HepG2 (cell line): Measurements from ENCODE around the gene FAAP100.

ENCODE experiments used
- CBX5 ChIP-seq: sonication (generic); formaldehyde crosslinking; IDR thresholded peaks from 2 replicates; pipeline ENCODE4 v1.4.0; 2020; ENCODE audit warnings: missing genetic modification reagents, borderline replicate concordance
- EZH2 ChIP-seq: conservative IDR thresholded peaks from 2 replicates; pipeline ENCODE4 v1.6.1; 2012; ENCODE audit warnings: mild to moderate bottlenecking, low read depth, low read length, moderate library complexity
- FOXP1 ChIP-seq, 2 experiments: fragments of 450-650 bp in 1 of 2; IDR thresholded peaks; 2 replicates each; pipeline ENCODE4 v1.6.1; 2017 to 2018; ENCODE audit warnings: antibody characterized with exemption in 1 of 2
- TF ChIP-seq, protein P1 (sequence below): sonication (generic); formaldehyde crosslinking; IDR thresholded peaks from 2 replicates; pipeline ENCODE4 v1.8.1; 2023; ENCODE audit warnings: mild to moderate bottlenecking, missing genetic modification reagents

DNA sequence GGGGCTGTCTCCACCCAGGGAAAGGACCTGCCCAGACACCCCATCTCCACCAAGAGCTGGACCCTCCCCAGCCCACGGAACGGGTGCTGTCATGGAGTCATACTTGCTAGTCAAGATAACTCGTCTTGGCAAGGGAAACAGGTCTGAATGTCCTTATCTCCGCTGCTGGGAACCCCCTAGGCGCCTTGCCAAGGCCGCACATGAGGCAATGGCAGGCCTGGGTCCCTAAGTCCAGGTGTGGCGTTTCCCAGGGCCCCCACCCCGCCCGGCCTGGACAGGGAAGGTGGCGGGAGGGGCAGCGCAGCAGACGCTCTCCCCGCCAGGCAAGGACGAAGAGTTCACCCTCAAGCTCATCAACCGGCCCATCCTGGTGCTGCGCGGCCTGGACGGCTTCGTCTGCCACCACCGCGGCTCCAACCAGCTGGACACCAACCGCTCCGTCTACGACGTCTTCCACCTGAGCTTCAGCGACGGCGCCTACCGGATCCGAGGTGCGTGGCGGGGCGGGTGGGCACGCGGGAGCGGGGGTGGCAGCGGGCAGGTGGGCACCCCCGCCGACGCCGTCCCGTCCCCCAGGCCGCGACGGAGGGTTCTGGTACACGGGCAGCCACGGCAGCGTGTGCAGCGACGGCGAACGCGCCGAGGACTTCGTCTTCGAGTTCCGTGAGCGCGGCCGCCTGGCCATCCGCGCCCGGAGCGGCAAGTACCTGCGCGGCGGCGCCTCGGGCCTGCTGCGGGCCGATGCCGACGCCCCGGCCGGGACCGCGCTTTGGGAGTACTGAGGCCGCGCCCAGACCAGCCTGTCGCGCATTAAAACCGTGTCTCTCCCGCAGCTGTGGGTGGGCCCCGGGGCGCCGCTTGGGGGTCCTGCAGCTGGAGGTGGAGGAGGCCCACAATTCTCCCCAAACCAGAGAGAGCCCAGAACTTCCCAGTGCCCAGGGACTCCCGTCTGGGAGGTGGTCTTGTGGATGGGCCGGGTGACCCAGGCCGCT is 15.6 kb downstream of the FAAP100 start:
- TF ChIP-seq, protein P1, sequence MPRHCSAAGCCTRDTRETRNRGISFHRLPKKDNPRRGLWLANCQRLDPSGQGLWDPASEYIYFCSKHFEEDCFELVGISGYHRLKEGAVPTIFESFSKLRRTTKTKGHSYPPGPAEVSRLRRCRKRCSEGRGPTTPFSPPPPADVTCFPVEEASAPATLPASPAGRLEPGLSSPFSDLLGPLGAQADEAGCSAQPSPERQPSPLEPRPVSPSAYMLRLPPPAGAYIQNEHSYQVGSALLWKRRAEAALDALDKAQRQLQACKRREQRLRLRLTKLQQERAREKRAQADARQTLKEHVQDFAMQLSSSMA (CRISPR knock-in tag) = no peak
- TF ChIP-seq FOXP1 (IDR thresholded peaks at IDR 0.05) (no peak), FOXP1 (CRISPR knock-in tag; IDR thresholded peaks at IDR 0.05) (no peak), CBX5 (no peak), EZH2 (no peak)
